Tibial nerve (tissue), 4 donors: ENCODE data around the gene DNM3.

Experiments
- CTCF ChIP-seq, 5 experiments: fragments of 200-600 bp in 3 of 5; fragments of 450-650 bp in 2 of 5; sonication (generic) in 3 of 5; IDR thresholded peaks; one replicate each; pipeline ENCODE4 v1.5.1; 2016 to 2019; ENCODE audit warnings: antibody characterized with exemption in 5 of 5, mild to moderate bottlenecking in 3 of 5, moderate library complexity in 2 of 5
- EP300 ChIP-seq, 2 donors: sonication (generic); formaldehyde crosslinking; IDR thresholded peaks; one replicate each; pipeline ENCODE4 v1.6.1; 2017; ENCODE audit warnings: antibody characterized with exemption in 2 of 2, mild to moderate bottlenecking in 1 of 2
- POLR2A ChIP-seq, 2 donors: fragments of 450-650 bp; IDR thresholded peaks; one replicate each; pipeline ENCODE4 v1.6.1; 2017; ENCODE audit warnings: antibody characterized with exemption in 2 of 2, mild to moderate bottlenecking in 2 of 2, moderate library complexity in 2 of 2

GRCh38 chr1:172308577-172308976 lies 467.3 kb downstream of the DNM3 start:
- TF ChIP-seq CTCF (IDR thresholded peaks at IDR 0.05) = no peak
- no peak for TF ChIP-seq POLR2A (IDR thresholded peaks at IDR 0.05)
- no peak for TF ChIP-seq EP300 (IDR thresholded peaks at IDR 0.05)
